ENCODE measurements around the gene PSMB2. TPM values are rescaled to one million over a fixed set of nuclear protein-coding genes. Genes with fewer than 3 reads are reported as not detected.
"Not testable (repeated sequence)": the region's sequence is repeated elsewhere in the genome, so short reads cannot be mapped to it uniquely, and the experiment has no call there.

The PSMB2 gene
- total RNA-seq, 4 donors from 2014 or later = 16.1 to 41.6 (median 29.0) TPM

GRCh38 chr1:35587736-35588135 is 53.6 kb downstream of the PSMB2 start:
- in situ Hi-C loops (cut with MboI; ENCODE audit: low pct_ligation_motif_present in 1 of 4, low pct_unique_long_range_greater_than_20kb in 1 of 4, low sequenced_read_pairs in 3 of 4) (no loop called here), intact Hi-C loops (cut with DNase I; ENCODE audit: low total_unique reads) (no loop called here)
- Histone ChIP-seq H3K27me3 (no peaks in the 10 kb centered on the region), H3K9me3 (no peaks in the 10 kb centered on the region), H3K27ac (no peak overlapping the region), H3K36me3 (no peaks in the 10 kb centered on the region), H3K4me1 (no peaks in the 10 kb centered on the region), H3K4me3 (no peak overlapping the region)
- no peak for TF ChIP-seq POLR2A (IDR thresholded peaks at IDR 0.05)
- TF ChIP-seq CTCF (IDR thresholded peaks at IDR 0.05) = no peak
- TF ChIP-seq POLR2AphosphoS5 (IDR thresholded peaks at IDR 0.05) = no peak
- 75% methylated on average over 6 of the region's 6 CpGs; no CpG with 5 or more reads in 1 of the 2 donors for WGBS, 2 donors (ENCODE audit: low coverage in 1 of 2)
- no peak for DNase-seq

DNA sequence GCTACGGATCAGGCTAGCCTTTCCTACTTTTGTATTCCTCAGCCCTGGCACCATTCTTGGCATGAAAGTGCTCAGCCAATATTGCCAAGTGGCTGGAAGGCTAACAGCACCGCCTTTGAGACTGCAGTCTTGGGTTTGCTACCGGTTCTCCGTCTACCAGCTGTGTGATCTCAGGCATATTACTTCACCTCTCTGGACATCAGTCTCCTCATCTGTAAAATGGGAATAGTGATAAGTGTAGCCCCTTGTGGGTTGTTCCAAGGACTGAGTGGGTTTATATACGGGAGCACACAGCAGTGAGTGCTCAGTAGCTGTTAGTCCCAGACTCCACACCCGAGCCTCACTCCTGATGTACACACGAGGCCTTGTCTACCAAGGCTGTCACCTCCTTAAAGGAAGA is 54.5 kb downstream of the PSMB2 start:
- H3K27me3 ChIP-seq = no peaks in the 10 kb centered on the region

DNA sequence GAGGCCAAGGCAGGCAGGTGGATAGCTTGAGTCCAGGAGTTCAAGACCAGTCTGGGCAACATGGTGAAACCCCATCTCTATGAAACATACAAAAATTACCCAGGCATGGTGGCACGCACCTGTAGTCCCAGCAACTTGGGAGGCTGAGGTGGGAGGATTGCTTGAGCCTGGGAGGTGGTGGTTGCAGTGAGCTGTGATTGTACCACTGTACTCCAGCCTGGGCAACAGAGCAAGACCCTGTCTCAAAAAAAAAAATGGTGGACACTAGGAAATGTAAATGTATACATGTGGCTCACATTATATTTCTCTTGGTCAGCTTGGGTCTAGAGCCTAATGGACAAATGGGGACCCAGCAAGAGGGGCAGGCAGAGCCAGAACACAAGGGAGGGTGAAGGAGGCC is 55.5 kb downstream of the PSMB2 start:
- H3K4me1 ChIP-seq; H3K9me3 ChIP-seq; in situ Hi-C loops (cut with MboI; ENCODE audit: low pct_ligation_motif_present in 1 of 4, low pct_unique_long_range_greater_than_20kb in 1 of 4, low sequenced_read_pairs in 3 of 4); intact Hi-C loops (cut with DNase I; ENCODE audit: low total_unique reads); H3K27ac ChIP-seq; DNase-seq; H3K27me3 ChIP-seq; H3K36me3 ChIP-seq; H3K4me3 ChIP-seq: not testable (repeated sequence)
- 100% methylated on average over 1 of the region's 1 CpG; no CpG with 5 or more reads in 1 of the 2 donors for WGBS, 2 donors (ENCODE audit: low coverage in 1 of 2)

More for the DNA sequence above, 54.5 kb downstream of the PSMB2 start:
- WGBS, 2 donors (ENCODE audit: low coverage in 1 of 2) = 92% methylated on average over 7 of the region's 7 CpGs; no CpG with 5 or more reads in 1 of the 2 donors
- Histone ChIP-seq H3K27ac (no peak overlapping the region), H3K4me3 (no peak overlapping the region), H3K36me3 (no peaks in the 10 kb centered on the region), H3K9me3 (no peaks in the 10 kb centered on the region), H3K4me1 (no peaks in the 10 kb centered on the region)
- no peak for TF ChIP-seq EP300 (IDR thresholded peaks at IDR 0.05; ENCODE audit: low read depth)
- no peak for TF ChIP-seq POLR2AphosphoS5 (IDR thresholded peaks at IDR 0.05)
- no peak for TF ChIP-seq CTCF (IDR thresholded peaks at IDR 0.05)
- TF ChIP-seq POLR2A (IDR thresholded peaks at IDR 0.05) = no peak
- DNase-seq = no peak
- intact Hi-C loops (cut with DNase I; ENCODE audit: low total_unique reads) (no loop called here), in situ Hi-C loops (cut with MboI; ENCODE audit: low pct_ligation_motif_present in 1 of 4, low pct_unique_long_range_greater_than_20kb in 1 of 4, low sequenced_read_pairs in 3 of 4) (no loop called here)

DNA sequence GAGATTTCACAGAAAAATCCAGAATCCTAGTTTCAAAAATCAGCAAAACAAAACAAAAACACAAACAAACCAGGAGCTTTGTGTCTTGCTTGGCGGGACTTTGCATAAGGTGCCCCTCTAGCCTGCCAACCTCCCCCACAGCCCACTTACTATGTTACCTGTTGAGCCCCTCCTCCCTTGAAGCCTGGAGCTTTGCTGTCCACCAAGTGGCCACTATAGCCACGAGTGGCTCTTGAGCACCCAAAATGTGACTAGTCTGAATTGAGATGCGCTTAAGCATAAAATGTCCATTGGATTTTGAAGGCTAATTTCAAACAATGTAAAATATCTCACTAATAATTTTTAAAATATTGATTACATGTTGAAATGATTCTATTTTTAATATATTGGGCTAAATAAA is 56.0 kb downstream of the PSMB2 start:
- H3K36me3 ChIP-seq = no peaks in the 10 kb centered on the region
- 84 to 94% methylated on average over 3 of the region's 3 CpGs for WGBS, 2 donors (ENCODE audit: low coverage in 1 of 2)

GRCh38 chr1:35581621-35582020 is 59.7 kb downstream of the PSMB2 start:
- intact Hi-C loops (cut with DNase I; ENCODE audit: low total_unique reads); DNase-seq; H3K9me3 ChIP-seq; H3K36me3 ChIP-seq; H3K4me3 ChIP-seq; H3K27ac ChIP-seq; in situ Hi-C loops (cut with MboI; ENCODE audit: low pct_ligation_motif_present in 1 of 4, low pct_unique_long_range_greater_than_20kb in 1 of 4, low sequenced_read_pairs in 3 of 4): not testable (repeated sequence)
- WGBS, 2 donors (ENCODE audit: low coverage in 1 of 2) = 91 to 97% methylated on average over 9 of the region's 9 CpGs
- peaks cover 10% of the 10 kb centered on the region for H3K27me3 ChIP-seq
- H3K4me1 ChIP-seq = peaks cover 0 to 21% (median 12%) of the 10 kb centered on the region in 4 donors

More for the DNA sequence above, 56.0 kb downstream of the PSMB2 start:
- TF ChIP-seq EP300 (IDR thresholded peaks at IDR 0.05; ENCODE audit: low read depth) (no peak), POLR2A (IDR thresholded peaks at IDR 0.05) (no peak), POLR2AphosphoS5 (IDR thresholded peaks at IDR 0.05) (no peak), CTCF (IDR thresholded peaks at IDR 0.05) (no peak)
- H3K4me3 ChIP-seq = no peak overlapping the region
- in situ Hi-C loops (cut with MboI; ENCODE audit: low pct_ligation_motif_present in 1 of 4, low pct_unique_long_range_greater_than_20kb in 1 of 4, low sequenced_read_pairs in 3 of 4) = no loop called here
- no peaks in the 10 kb centered on the region for H3K4me1 ChIP-seq
- intact Hi-C loops (cut with DNase I; ENCODE audit: low total_unique reads) = no loop called here
- no peaks in the 10 kb centered on the region for H3K9me3 ChIP-seq
- no peak for DNase-seq
- no peaks in the 10 kb centered on the region for H3K27me3 ChIP-seq
- no peak overlapping the region for H3K27ac ChIP-seq
